B cell (primary cell): Measurements from ENCODE around the gene HOXD3. TPM values are rescaled to one million over a fixed set of nuclear protein-coding genes. Genes with fewer than 3 reads are reported as not detected.

Experiments used
- ATAC-seq: fragments of 200-7000 bp; cut with Tn5 transposase; one replicate; pipeline ENCODE4 v1.10.0; 2021; ENCODE audit warnings: low read depth, mild to moderate bottlenecking, moderate number of reproducible peaks, moderate library complexity
- CTCF ChIA-PET: fragments of 350-600 bp; sonication (Branson Sonifier 250); formaldehyde crosslinking; loops from one replicate; lab custom pipeline; 2021; ENCODE audit warnings: antibody characterized with exemption, inconsistent platforms; lab: Charles Lee
- POLR2A ChIA-PET: fragments of 350-600 bp; sonication (Branson Sonifier 250); formaldehyde crosslinking; loops from one replicate; lab custom pipeline; 2021; ENCODE audit warnings: antibody characterized with exemption; lab: Charles Lee
- DNase-seq: peaks from one replicate; pipeline ENCODE4 v3.0.0; 2013
- H2AFZ ChIP-seq: 2 replicates; pipeline ENCODE4 v1.6.1; 2012; ENCODE audit warnings: mild to moderate bottlenecking, low read depth, low read length; ENCODE audit not compliant: insufficient read depth, poor library complexity, severe bottlenecking
- H3K27ac ChIP-seq, 2 donors: 1 replicate in 1 of 2; 2 replicates in 1 of 2; pipeline ENCODE4 v1.5.1; 2012 to 2013; ENCODE audit warnings: low read length in 2 of 2, mild to moderate bottlenecking in 2 of 2, moderate library complexity in 1 of 2
- H3K27me3 ChIP-seq, 4 experiments: fragments of 200-600 bp in 1 of 4; sonication (generic) in 1 of 4; replicated peaks in 1 of 4; 1 replicate in 2 of 4; 2 replicates in 2 of 4; pipeline versions ENCODE4 v1.6.1 to v1.7.0; 2013 to 2016; ENCODE audit warnings: low read length in 3 of 4, mild to moderate bottlenecking in 2 of 4, mixed read lengths in 1 of 4, moderate library complexity in 1 of 4; ENCODE audit not compliant: insufficient read depth in 4 of 4, control insufficient read depth in 3 of 4; ENCODE audit errors: control extremely low read depth in 1 of 4
- H3K36me3 ChIP-seq, 2 experiments: replicated peaks in 1 of 2; 1 replicate in 1 of 2; 2 replicates in 1 of 2; pipeline versions ENCODE4 v1.6.1 to v1.7.1; 2013; ENCODE audit warnings: low read length in 1 of 2; ENCODE audit not compliant: insufficient read depth in 2 of 2, control insufficient read depth in 1 of 2; ENCODE audit errors: control extremely low read depth in 1 of 2, extremely low read depth in 1 of 2
- H3K4me1 ChIP-seq, 2 donors: fragments of 200-600 bp in 1 of 2; sonication (generic) in 1 of 2; 1 replicate in 1 of 2; 2 replicates in 1 of 2; pipeline versions ENCODE4 v1.5.1 to v1.6.1; 2013 to 2017; ENCODE audit warnings: low read length in 2 of 2; ENCODE audit not compliant: control insufficient read depth in 2 of 2, insufficient read depth in 2 of 2
- H3K4me2 ChIP-seq: replicated peaks from 2 replicates; pipeline ENCODE3; 2012; ENCODE audit warnings: mild to moderate bottlenecking, low read depth, low read length; ENCODE audit not compliant: poor library complexity, severe bottlenecking
- H3K4me3 ChIP-seq, 5 experiments: fragments of 200-600 bp in 1 of 5; sonication (generic) in 1 of 5; 1 replicate in 3 of 5; 2 replicates in 2 of 5; pipeline versions ENCODE4 v1.5.1 to v1.7.0; 2011 to 2016; ENCODE audit warnings: low read length in 4 of 5, mild to moderate bottlenecking in 4 of 5, low read depth in 2 of 5, control low read depth in 1 of 5, moderate library complexity in 1 of 5; ENCODE audit not compliant: insufficient read depth in 1 of 5; ENCODE audit errors: control extremely low read depth in 1 of 5, extremely low read depth in 1 of 5
- H3K79me2 ChIP-seq: fragments of 200-600 bp; sonication (generic); one replicate; pipeline ENCODE4 v1.6.0; 2016; ENCODE audit warnings: low read length; ENCODE audit not compliant: control insufficient read depth, insufficient read depth
- H3K9ac ChIP-seq: fragments of 200-600 bp; sonication (generic); 2 replicates; pipeline ENCODE4 v1.6.1; 2017; ENCODE audit warnings: mild to moderate bottlenecking, low read length, moderate library complexity
- H3K9me3 ChIP-seq, 3 donors: one replicate each; pipeline versions ENCODE4 v1.6.1 to v1.7.1; 2013; ENCODE audit warnings: low read length in 2 of 3; ENCODE audit not compliant: control insufficient read depth in 2 of 3, insufficient read depth in 1 of 3; ENCODE audit errors: control extremely low read depth in 1 of 3
- H4K20me1 ChIP-seq: 2 replicates; pipeline ENCODE4 v1.6.0; 2012; ENCODE audit warnings: mild to moderate bottlenecking, low read length; ENCODE audit not compliant: insufficient read depth, control insufficient read depth, poor library complexity, severe bottlenecking
- H3K27ac Mint-ChIP-seq: one replicate; pipeline ENCODE4 v1.8.0; 2021; ENCODE audit warnings: mixed read lengths
- H3K27me3 Mint-ChIP-seq: one replicate; pipeline ENCODE4 v1.8.0; 2021; ENCODE audit warnings: mixed read lengths
- H3K4me1 Mint-ChIP-seq: one replicate; pipeline ENCODE4 v1.8.0; 2021; ENCODE audit warnings: mixed read lengths
- H3K4me3 Mint-ChIP-seq: one replicate; pipeline ENCODE4 v1.8.0; 2021; ENCODE audit warnings: mixed read lengths
- H3K9me3 Mint-ChIP-seq: one replicate; pipeline ENCODE4 v1.8.0; 2022; ENCODE audit warnings: mixed read lengths; ENCODE audit not compliant: insufficient read depth
- CTCF ChIP-seq: fragments of 200-600 bp; IDR thresholded peaks from one replicate; pipeline ENCODE4 v1.8.0; 2022; ENCODE audit warnings: antibody characterized with exemption, mild to moderate bottlenecking
- EZH2 ChIP-seq: IDR thresholded peaks from 2 replicates; pipeline ENCODE4 v1.6.1; 2012; ENCODE audit warnings: borderline replicate concordance, low read depth, mild to moderate bottlenecking, moderate library complexity, low read length; ENCODE audit not compliant: insufficient read depth, poor library complexity, severe bottlenecking
- WGBS: methylation state at CpG from one replicate; pipeline ENCODE4 v1.1.5; 2013; ENCODE audit warnings: missing lambda C conversion rate; ENCODE audit not compliant: insufficient coverage; 5-methylcytosine and 5-hydroxymethylcytosine counted together
- intact Hi-C: fragments of 100-400 bp; cut with micrococcal nuclease; formaldehyde crosslinking; loops from one replicate; pipeline ENCODE4 v1.10.0; 2022
- polyA plus RNA-seq: library from polyadenylated mRNA; depleted of rRNA; stranded (reverse); fragments of >200 nt; gene quantifications from 2 replicates; pipeline ENCODE4 v1.2.3, GENCODE V29; 2012
- total RNA-seq, 2 donors: library from RNA; stranded (reverse); fragments of 120-200 nt in 1 of 2; gene quantifications; 1 replicate in 1 of 2; 2 replicates in 1 of 2; pipeline versions ENCODE4 v1.2.3 to v1.2.4, GENCODE V29; 2013 to 2022

The HOXD3 gene
- total and polyA plus RNA-seq, 2 donors (not counting 1 experiment from before 2014, with no cell fraction given) = not detected

GRCh38 chr2:176193048-176193447 lies 35.9 kb downstream of the HOXD3 start:
- Histone ChIP-seq H3K9ac (no peak overlapping the region), H3K27ac (no peak overlapping the region), H4K20me1 (no peaks in the 10 kb centered on the region), H3K4me1 (peaks cover 13 to 17% of the 10 kb centered on the region in 2 donors), H3K4me2 (no peak overlapping the region), H3K79me2 (no peaks in the 10 kb centered on the region), H3K36me3 (no peaks in the 10 kb centered on the region), H3K4me3 (no peak overlapping the region), H3K27me3 (peaks cover 0 to 51% (median 36%) of the 10 kb centered on the region in 4 experiments), H3K9me3 (peaks cover 0 to 1% (median 0%) of the 10 kb centered on the region in 3 donors), H2AFZ (no peak overlapping the region)
- intact Hi-C loops = no loop called here
- TF ChIP-seq CTCF = no peak
- TF ChIP-seq EZH2 = no peak
- Mint-ChIP-seq H3K27ac (no peak overlapping the region), H3K4me3 (no peak overlapping the region), H3K9me3 (no peaks in the 10 kb centered on the region), H3K4me1 (peaks cover 14% of the 10 kb centered on the region), H3K27me3 (peaks cover 60% of the 10 kb centered on the region)
- DNase-seq = no peak
- ATAC-seq = no peak
- ChIA-PET CTCF (no interaction called here), POLR2A (no interaction called here)
- WGBS = no CpG with 5 or more reads among the region's 1 CpG

GRCh38 chr2:176199902-176200301 lies 42.8 kb downstream of the HOXD3 start:
- no peak overlapping the region for H2AFZ ChIP-seq
- no peak overlapping the region for H3K4me3 ChIP-seq
- peaks cover 42% of the 10 kb centered on the region for H3K27me3 Mint-ChIP-seq
- no peak overlapping the region for H3K4me2 ChIP-seq
- H3K4me1 ChIP-seq = no peaks in the 10 kb centered on the region
- H4K20me1 ChIP-seq = no peaks in the 10 kb centered on the region
- H3K79me2 ChIP-seq = no peaks in the 10 kb centered on the region
- CTCF ChIA-PET = interaction anchor here (1.1 kb wide), 1 partner anchor 354 kb away, joined by 3 read pairs; no protein-coding TSS in a partner anchor
- no peaks in the 10 kb centered on the region for H3K4me1 Mint-ChIP-seq
- peaks cover 0 to 15% (median 8%) of the 10 kb centered on the region in 4 experiments for H3K27me3 ChIP-seq
- no peaks in the 10 kb centered on the region for H3K36me3 ChIP-seq
- POLR2A ChIA-PET = no interaction called here
- no peak overlapping the region for H3K4me3 Mint-ChIP-seq
- no peak overlapping the region for H3K27ac ChIP-seq
- peaks cover 0 to 8% (median 2%) of the 10 kb centered on the region in 3 donors for H3K9me3 ChIP-seq
- TF ChIP-seq CTCF (no peak), EZH2 (no peak)
- H3K9me3 Mint-ChIP-seq = no peaks in the 10 kb centered on the region
- no peak overlapping the region for H3K27ac Mint-ChIP-seq
- no peak overlapping the region for H3K9ac ChIP-seq
- no peak for ATAC-seq
- intact Hi-C loops = no loop called here
- no peak for DNase-seq
